H1 (cell line): ENCODE measurements around the gene LAX1.

Experiments
- ATF2 ChIP-seq: IDR thresholded peaks from 2 replicates; pipeline ENCODE4 v1.6.1; 2012; ENCODE audit warnings: low read length, inconsistent platforms
- CREB1 ChIP-seq: IDR thresholded peaks from 2 replicates; pipeline ENCODE4 v1.6.1; 2012; ENCODE audit warnings: inconsistent platforms
- CTCF ChIP-seq, 3 experiments: IDR thresholded peaks; 1 replicate in 2 of 3; 2 replicates in 1 of 3; pipeline versions ENCODE4 v1.5.1 to v1.6.1; 2011; ENCODE audit warnings: low read length in 3 of 3, mild to moderate bottlenecking in 3 of 3, inconsistent platforms in 2 of 3, low read depth in 1 of 3, moderate library complexity in 1 of 3; ENCODE audit not compliant: insufficient read depth in 1 of 3; ENCODE audit errors: control extremely low read depth in 1 of 3
- EGR1 ChIP-seq: IDR thresholded peaks from 2 replicates; pipeline ENCODE4 v1.6.1; 2011; ENCODE audit warnings: low read depth, low read length, borderline replicate concordance
- EZH2 ChIP-seq: fragments of 200-600 bp; sonication (generic); IDR thresholded peaks from 2 replicates; pipeline ENCODE4 v1.7.1; 2012; ENCODE audit warnings: low read depth, mild to moderate bottlenecking, moderate library complexity, low read length, inconsistent platforms; ENCODE audit not compliant: severe bottlenecking
- HDAC2 ChIP-seq, 2 experiments: fragments of 300-600 bp in 1 of 2; sonication (generic) in 1 of 2; IDR thresholded peaks; 2 replicates each; pipeline ENCODE4 v1.6.1; 2011 to 2012; ENCODE audit warnings: low read depth in 2 of 2, low read length in 2 of 2, mild to moderate bottlenecking in 2 of 2, moderate library complexity in 2 of 2, borderline replicate concordance in 1 of 2, inconsistent platforms in 1 of 2
- MAFK ChIP-seq: IDR thresholded peaks from 2 replicates; pipeline ENCODE4 v1.6.1; 2012; ENCODE audit warnings: low read depth, mild to moderate bottlenecking, improper control_type of control experiment, low read length
- MAX ChIP-seq: IDR thresholded peaks from 2 replicates; pipeline ENCODE4 v1.6.1; 2012; ENCODE audit warnings: inconsistent platforms
- POLR2A ChIP-seq, 2 experiments: IDR thresholded peaks; 1 replicate in 1 of 2; 2 replicates in 1 of 2; pipeline ENCODE4 v1.6.1; 2011; ENCODE audit warnings: low read depth in 2 of 2, low read length in 2 of 2, mild to moderate bottlenecking in 2 of 2; ENCODE audit errors: control extremely low read depth in 1 of 2
- POLR2AphosphoS5 ChIP-seq: IDR thresholded peaks from 2 replicates; pipeline ENCODE4 v1.6.1; 2011; ENCODE audit warnings: low read depth, low read length
- SIX5 ChIP-seq: IDR thresholded peaks from 2 replicates; pipeline ENCODE4 v1.6.1; 2011; ENCODE audit warnings: mild to moderate bottlenecking, low read depth, low read length
- TAF1 ChIP-seq: IDR thresholded peaks from 2 replicates; pipeline ENCODE4 v1.6.1; 2011; ENCODE audit warnings: mild to moderate bottlenecking, low read depth, low read length
- USF2 ChIP-seq: IDR thresholded peaks from 2 replicates; pipeline ENCODE4 v1.6.1; 2011; ENCODE audit warnings: low read length, improper control_type of control experiment
- YY1 ChIP-seq: IDR thresholded peaks from 2 replicates; pipeline ENCODE4 v1.6.1; 2011; ENCODE audit warnings: low read depth, mild to moderate bottlenecking, low read length

- TF ChIP-seq MAFK (no peak), EZH2 (no peak), POLR2A (IDR thresholded peaks at IDR 0.05; ENCODE audit: control extremely low read depth in 1 of 2, low read depth in 2 of 2, low read length in 2 of 2) (no peak), CTCF (IDR thresholded peaks at IDR 0.05; ENCODE audit: control extremely low read depth in 1 of 3, insufficient read depth in 1 of 3, low read depth in 1 of 3, low read length in 3 of 3) (no peak), TAF1 (no peak), HDAC2 (IDR thresholded peaks at IDR 0.05; ENCODE audit: borderline replicate concordance in 1 of 2, low read depth in 2 of 2, low read length in 2 of 2) (no peak), MAX (no peak), EGR1 (no peak), YY1 (no peak), ATF2 (no peak), SIX5 (no peak), POLR2AphosphoS5 (no peak), USF2 (no peak), CREB1 (no peak)
Observed at GRCh38 chr1:203763505-203763904, 1.5 kb upstream of the LAX1 start.
